ENCODE results near the gene PIK3C2A. TPM values are rescaled to one million over a fixed set of nuclear protein-coding genes. Genes with fewer than 3 reads are reported as not detected.
"Not testable (repeated sequence)": the region's sequence is repeated elsewhere in the genome, so short reads cannot be mapped to it uniquely, and the experiment has no call there.

PIK3C2A gene
- total RNA-seq, 1 donor: 73.1 TPM

GRCh38 chr11:17252704-17253103 is 44.9 kb upstream of the PIK3C2A start:
- Histone ChIP-seq H3K9me3 (ENCODE audit: low read depth, low read length) (no peaks in the 10 kb centered on the region), H3K4me2 (ENCODE audit: insufficient read depth, low read length) (no peak overlapping the region), H2AFZ (ENCODE audit: low read length) (no peak overlapping the region), H3K36me3 (ENCODE audit: insufficient read depth, low read length) (no peaks in the 10 kb centered on the region), H4K20me1 (ENCODE audit: insufficient read depth, low read length) (no peaks in the 10 kb centered on the region), H3K27me3 (ENCODE audit: insufficient read depth, low read length) (no peaks in the 10 kb centered on the region), H3K79me2 (ENCODE audit: insufficient read depth, low read length) (no peaks in the 10 kb centered on the region), H3K4me1 (ENCODE audit: insufficient read depth, low read length) (peaks cover 11% of the 10 kb centered on the region), H3K4me3 (ENCODE audit: insufficient read depth, low read length) (no peak overlapping the region), H3K27ac (ENCODE audit: low read depth, low read length) (no peak overlapping the region)
- TF ChIP-seq CTCF (IDR thresholded peaks at IDR 0.05; ENCODE audit: extremely low read depth, low read depth, low read length): no peak
- no peak for DNase-seq (ENCODE audit: insufficient read length, low spot score, missing footprints)

DNA sequence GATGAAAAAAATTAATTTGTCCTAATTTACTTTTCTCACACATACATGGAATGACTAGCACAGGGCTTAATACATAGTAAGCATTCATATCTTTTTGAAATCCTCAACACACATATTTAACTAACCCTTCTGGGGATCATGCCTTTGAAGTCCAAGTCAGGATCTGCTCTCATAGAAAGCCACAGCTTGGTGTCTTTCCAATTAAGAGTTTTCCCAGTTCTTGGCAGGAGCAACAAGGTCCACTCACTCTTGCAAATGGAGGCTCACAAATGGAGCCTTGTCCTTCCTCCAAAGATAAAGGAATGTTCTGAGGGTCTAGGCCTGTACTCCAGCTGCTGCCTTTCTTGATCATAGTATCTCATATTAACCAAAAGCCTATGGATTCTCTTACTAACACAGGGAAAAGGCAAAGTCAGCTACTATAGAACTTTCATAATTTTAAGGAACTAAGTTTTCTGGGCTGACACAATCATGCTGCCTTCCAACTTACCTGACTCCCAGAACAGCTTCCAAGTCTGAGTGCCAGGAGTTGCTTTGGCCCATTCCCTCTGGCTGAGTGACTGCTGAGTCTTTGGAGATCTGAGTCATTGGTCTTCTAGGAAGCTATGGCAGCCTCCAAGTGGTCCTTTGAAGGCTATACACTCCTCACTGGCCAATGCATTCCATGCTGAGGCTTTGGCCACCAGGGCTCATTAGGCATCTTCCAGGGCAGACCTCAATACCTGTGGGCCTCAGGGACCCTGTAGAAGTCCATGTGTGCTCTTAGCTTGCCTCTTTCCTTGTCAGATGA is 43.0 kb upstream of the PIK3C2A start:
- Histone ChIP-seq H3K4me1 (ENCODE audit: insufficient read depth, low read length) (no peaks in the 10 kb centered on the region), H2AFZ (ENCODE audit: low read length) (no peak overlapping the region), H3K27me3 (ENCODE audit: insufficient read depth, low read length) (no peaks in the 10 kb centered on the region), H3K79me2 (ENCODE audit: insufficient read depth, low read length) (no peaks in the 10 kb centered on the region), H4K20me1 (ENCODE audit: insufficient read depth, low read length) (no peaks in the 10 kb centered on the region), H3K4me3 (ENCODE audit: insufficient read depth, low read length) (no peak overlapping the region), H3K9me3 (ENCODE audit: low read depth, low read length) (no peaks in the 10 kb centered on the region), H3K27ac (ENCODE audit: low read depth, low read length) (no peak overlapping the region), H3K4me2 (ENCODE audit: insufficient read depth, low read length) (no peak overlapping the region), H3K36me3 (ENCODE audit: insufficient read depth, low read length) (no peaks in the 10 kb centered on the region)
- TF ChIP-seq CTCF (IDR thresholded peaks at IDR 0.05; ENCODE audit: extremely low read depth, low read depth, low read length): no peak
- peak; percentile 27 for DNase-seq (ENCODE audit: insufficient read length, low spot score, missing footprints)

DNA sequence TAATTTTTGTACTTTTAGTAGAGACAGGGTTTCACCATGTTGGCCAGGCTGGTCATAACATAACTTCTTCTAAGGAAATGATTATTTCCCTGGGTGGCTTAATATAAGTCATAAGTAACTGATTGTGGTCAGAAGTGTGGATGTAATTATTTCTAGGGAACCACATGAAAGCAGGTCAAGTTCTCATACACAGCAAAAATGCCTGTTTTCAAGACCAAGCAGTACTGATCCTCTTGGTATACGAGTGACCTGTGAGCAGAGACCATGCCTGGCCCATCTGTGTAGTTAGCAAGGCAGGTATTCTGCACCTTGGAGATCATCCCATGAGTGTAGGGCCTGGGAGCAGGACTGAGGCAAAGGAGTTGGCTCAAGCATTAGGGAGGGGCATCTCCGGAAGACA is 36.3 kb upstream of the PIK3C2A start:
- DNase-seq (ENCODE audit: insufficient read length, low spot score, missing footprints): peak; percentile 8
- Histone ChIP-seq H3K36me3 (ENCODE audit: insufficient read depth, low read length) (no peaks in the 10 kb centered on the region), H3K79me2 (ENCODE audit: insufficient read depth, low read length) (no peaks in the 10 kb centered on the region), H3K4me1 (ENCODE audit: insufficient read depth, low read length) (no peaks in the 10 kb centered on the region), H3K9me3 (ENCODE audit: low read depth, low read length) (no peaks in the 10 kb centered on the region), H4K20me1 (ENCODE audit: insufficient read depth, low read length) (no peaks in the 10 kb centered on the region), H3K27me3 (ENCODE audit: insufficient read depth, low read length) (no peaks in the 10 kb centered on the region), H3K27ac (ENCODE audit: low read depth, low read length) (no peak overlapping the region), H3K4me3 (ENCODE audit: insufficient read depth, low read length) (no peak overlapping the region), H3K4me2 (ENCODE audit: insufficient read depth, low read length) (no peak overlapping the region), H2AFZ (ENCODE audit: low read length) (no peak overlapping the region)
- TF ChIP-seq CTCF (IDR thresholded peaks at IDR 0.05; ENCODE audit: extremely low read depth, low read depth, low read length): no peak

DNA sequence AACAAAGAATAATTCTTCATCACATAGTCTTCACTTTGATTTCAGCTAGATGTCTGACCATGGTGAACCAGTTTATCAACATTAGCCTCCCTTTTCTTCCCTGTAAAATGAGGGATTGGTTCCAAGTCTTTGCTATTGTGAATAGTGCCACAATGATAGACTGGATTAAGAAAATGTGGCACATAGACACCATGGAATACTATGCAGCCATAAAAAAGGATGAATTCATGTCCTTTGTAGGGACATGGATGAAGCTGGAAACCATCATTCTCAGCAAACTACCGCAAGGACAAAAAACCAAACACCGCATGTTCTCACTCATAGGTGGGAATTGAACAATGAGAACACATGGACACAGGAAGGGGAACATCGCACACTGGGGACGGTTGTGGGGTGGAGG is 35.2 kb upstream of the PIK3C2A start:
- H4K20me1 ChIP-seq (ENCODE audit: insufficient read depth, low read length); H2AFZ ChIP-seq (ENCODE audit: low read length); DNase-seq (ENCODE audit: insufficient read length, low spot score, missing footprints); H3K4me1 ChIP-seq (ENCODE audit: insufficient read depth, low read length); H3K9me3 ChIP-seq (ENCODE audit: low read depth, low read length); H3K36me3 ChIP-seq (ENCODE audit: insufficient read depth, low read length); H3K79me2 ChIP-seq (ENCODE audit: insufficient read depth, low read length); H3K4me3 ChIP-seq (ENCODE audit: insufficient read depth, low read length); H3K27me3 ChIP-seq (ENCODE audit: insufficient read depth, low read length); H3K4me2 ChIP-seq (ENCODE audit: insufficient read depth, low read length); H3K27ac ChIP-seq (ENCODE audit: low read depth, low read length): not testable (repeated sequence)

Measured in osteoblast (primary cell).